GM20431 (cell line): ENCODE results near the gene FGGY.

Experiments
- in situ Hi-C: fragments of 300-500 bp; cut with MseI, MboI; formaldehyde crosslinking; loops from one replicate; pipeline ENCODE4 v1.15.0; 2020; ENCODE audit warnings: low sequenced_read_pairs; ENCODE audit not compliant: unreplicated experiment

Gene FGGY

GRCh38 chr1:59678493-59679228 is 381.8 kb downstream of the FGGY start:
- in situ Hi-C loops = loop anchor here (25.0 kb wide), 1 partner anchor 366 kb away; no protein-coding TSS in a partner anchor

- in situ Hi-C loops = loop anchor here (25.0 kb wide), 1 partner anchor 368 kb away; no protein-coding TSS in a partner anchor
Observed at GRCh38 chr1:59680044-59680443, 383.1 kb downstream of the FGGY start.

- in situ Hi-C loops = loop anchor here (25.0 kb wide), 1 partner anchor 370 kb away; no protein-coding TSS in a partner anchor
Observed at GRCh38 chr1:59682396-59683080, 385.6 kb downstream of the FGGY start.

- in situ Hi-C loops = loop anchor here (25.0 kb wide), 1 partner anchor 371 kb away; no protein-coding TSS in a partner anchor
Observed at GRCh38 chr1:59683197-59683596, 386.3 kb downstream of the FGGY start.

- in situ Hi-C loops = loop anchor here (25.0 kb wide), 1 partner anchor 372 kb away; no protein-coding TSS in a partner anchor
Observed at GRCh38 chr1:59684698-59685097, 387.8 kb downstream of the FGGY start.

- in situ Hi-C loops = loop anchor here (25.0 kb wide), 1 partner anchor 373 kb away; no protein-coding TSS in a partner anchor
Observed at GRCh38 chr1:59685101-59685500, 388.2 kb downstream of the FGGY start.

GRCh38 chr1:59685666-59686065 is 388.8 kb downstream of the FGGY start:
- in situ Hi-C loops = loop anchor here (25.0 kb wide), 1 partner anchor 373 kb away; no protein-coding TSS in a partner anchor

GRCh38 chr1:59686170-59686569 is 389.3 kb downstream of the FGGY start:
- in situ Hi-C loops = loop anchor here (25.0 kb wide), 1 partner anchor 374 kb away; no protein-coding TSS in a partner anchor

- in situ Hi-C loops = loop anchor here (25.0 kb wide), 1 partner anchor 374 kb away; no protein-coding TSS in a partner anchor
Observed at GRCh38 chr1:59686574-59686973, 389.7 kb downstream of the FGGY start.

GRCh38 chr1:59687081-59687480 is 390.2 kb downstream of the FGGY start:
- in situ Hi-C loops = loop anchor here (25.0 kb wide), 1 partner anchor 375 kb away; no protein-coding TSS in a partner anchor

- in situ Hi-C loops = loop anchor here (25.0 kb wide), 1 partner anchor 377 kb away; no protein-coding TSS in a partner anchor
Observed at GRCh38 chr1:59688976-59689375, 392.1 kb downstream of the FGGY start.

GRCh38 chr1:59689730-59690129 is 392.8 kb downstream of the FGGY start:
- in situ Hi-C loops = loop anchor here (25.0 kb wide), 1 partner anchor 377 kb away; no protein-coding TSS in a partner anchor

GRCh38 chr1:59690171-59690930 is 393.5 kb downstream of the FGGY start:
- in situ Hi-C loops = loop anchor here (25.0 kb wide), 1 partner anchor 378 kb away; no protein-coding TSS in a partner anchor

- in situ Hi-C loops = loop anchor here (25.0 kb wide), 1 partner anchor 379 kb away; no protein-coding TSS in a partner anchor
Observed at GRCh38 chr1:59691261-59691660, 394.4 kb downstream of the FGGY start.

- in situ Hi-C loops = loop anchor here (25.0 kb wide), 1 partner anchor 380 kb away; no protein-coding TSS in a partner anchor
Observed at GRCh38 chr1:59692591-59692990, 395.7 kb downstream of the FGGY start.

- in situ Hi-C loops = loop anchor here (25.0 kb wide), 1 partner anchor 381 kb away; no protein-coding TSS in a partner anchor
Observed at GRCh38 chr1:59693406-59693805, 396.5 kb downstream of the FGGY start.

- in situ Hi-C loops = loop anchor here (25.0 kb wide), 1 partner anchor 383 kb away; no protein-coding TSS in a partner anchor
Observed at GRCh38 chr1:59695252-59695651, 398.4 kb downstream of the FGGY start.

- in situ Hi-C loops = loop anchor here (25.0 kb wide), 1 partner anchor 384 kb away; no protein-coding TSS in a partner anchor
Observed at GRCh38 chr1:59696421-59697115, 399.7 kb downstream of the FGGY start.
